Naive thymus-derived CD4-positive, alpha-beta T cell (primary cell): Measurements from ENCODE around the gene KCNK4. TPM values are rescaled to one million over a fixed set of nuclear protein-coding genes. Genes with fewer than 3 reads are reported as not detected.
A peak's percentile ranks its signal among the peaks of the same experiment; 100 is the strongest.

Experiments
- ATAC-seq: fragments of 150-1000 bp; cut with Tn5 transposase; 2 replicates; pipeline ENCODE4 v1.10.0; 2021; ENCODE audit warnings: mild to moderate bottlenecking, moderate library complexity
- CTCF ChIA-PET: fragments of 350-600 bp; sonication (Branson Sonifier 250); formaldehyde crosslinking; loops from one replicate; lab custom pipeline; 2021; ENCODE audit warnings: antibody characterized with exemption; lab: Charles Lee
- POLR2A ChIA-PET: fragments of 350-600 bp; sonication (Branson Sonifier 250); formaldehyde crosslinking; loops from one replicate; lab custom pipeline; 2021; ENCODE audit warnings: antibody characterized with exemption, inconsistent platforms; lab: Charles Lee
- DNase-seq, 9 donors: peaks; one replicate each; pipeline versions ENCODE4 v3.0.0 to v3.0.0-alpha.2; 2020 to 2022; ENCODE audit warnings: mixed read lengths in 1 of 9
- H3K27ac ChIP-seq: one replicate; pipeline ENCODE4 v1.7.0; 2013; ENCODE audit warnings: mild to moderate bottlenecking, low read depth, low read length, moderate library complexity
- H3K27me3 ChIP-seq, 2 donors: one replicate each; pipeline ENCODE4 v1.7.0; 2013; ENCODE audit warnings: low read length in 2 of 2, mild to moderate bottlenecking in 2 of 2, moderate library complexity in 2 of 2; ENCODE audit not compliant: control insufficient read depth in 2 of 2, insufficient read depth in 2 of 2
- H3K36me3 ChIP-seq, 3 experiments: 1 replicate in 2 of 3; 2 replicates in 1 of 3; pipeline ENCODE4 v1.7.0; 2013; ENCODE audit warnings: low read length in 3 of 3, mild to moderate bottlenecking in 3 of 3, moderate library complexity in 1 of 3; ENCODE audit not compliant: insufficient read depth in 3 of 3, control insufficient read depth in 2 of 3
- H3K4me1 ChIP-seq, 2 donors: one replicate each; pipeline ENCODE4 v1.7.0; 2013; ENCODE audit warnings: low read length in 2 of 2, mild to moderate bottlenecking in 2 of 2, moderate library complexity in 1 of 2; ENCODE audit not compliant: control insufficient read depth in 2 of 2, insufficient read depth in 2 of 2
- H3K4me3 ChIP-seq: 2 replicates; pipeline ENCODE4 v1.7.0; 2013; ENCODE audit warnings: mild to moderate bottlenecking, low read length
- H3K9me3 ChIP-seq, 3 experiments: 1 replicate in 2 of 3; 2 replicates in 1 of 3; pipeline ENCODE4 v1.7.0; 2013; ENCODE audit warnings: low read length in 3 of 3; ENCODE audit not compliant: control insufficient read depth in 2 of 3
- H3K27ac Mint-ChIP-seq, 9 donors: one replicate each; pipeline ENCODE4 v1.8.0; 2020 to 2022; ENCODE audit warnings: mixed read lengths in 9 of 9, mild to moderate bottlenecking in 8 of 9, moderate library complexity in 5 of 9, inconsistent platforms in 2 of 9
- H3K27me3 Mint-ChIP-seq, 5 donors: one replicate each; pipeline ENCODE4 v1.8.0; 2021 to 2022; ENCODE audit warnings: mixed read lengths in 5 of 5, mild to moderate bottlenecking in 1 of 5
- H3K36me3 Mint-ChIP-seq, 5 donors: one replicate each; pipeline ENCODE4 v1.8.0; 2020 to 2022; ENCODE audit warnings: mixed read lengths in 5 of 5, mild to moderate bottlenecking in 3 of 5, inconsistent platforms in 1 of 5
- H3K4me1 Mint-ChIP-seq, 7 donors: one replicate each; pipeline ENCODE4 v1.8.0; 2020 to 2022; ENCODE audit warnings: mixed read lengths in 7 of 7, mild to moderate bottlenecking in 3 of 7, inconsistent platforms in 1 of 7
- H3K4me3 Mint-ChIP-seq, 10 donors: one replicate each; pipeline ENCODE4 v1.8.0; 2020 to 2022; ENCODE audit warnings: mild to moderate bottlenecking in 10 of 10, mixed read lengths in 10 of 10, moderate library complexity in 6 of 10, inconsistent platforms in 2 of 10
- H3K9me3 Mint-ChIP-seq, 11 donors: one replicate each; pipeline ENCODE4 v1.8.0; 2020 to 2022; ENCODE audit warnings: mixed read lengths in 11 of 11, mild to moderate bottlenecking in 4 of 11, inconsistent platforms in 1 of 11, moderate library complexity in 1 of 11
- intact Hi-C, 2 donors: fragments of 100-400 bp; cut with micrococcal nuclease; formaldehyde crosslinking; loops; one replicate each; pipeline ENCODE4 v1.15.1; 2023
- microRNA-seq: library from miRNA; unstranded; fragments of <30 nt; microRNA quantifications from one replicate; pipeline ENCODE4 v1.2.0, GENCODE V29; 2022; ENCODE audit warnings: borderline microRNAs expressed
- polyA plus RNA-seq, 2 donors: library from polyadenylated mRNA; unstranded; fragments of 300-500 nt; fragmentation: Illumina TruSeq; gene quantifications; one replicate each; pipeline ENCODE4 v1.2.3, GENCODE V29; 2021
- total RNA-seq, 6 experiments: library from RNA in 5 of 6; stranded (reverse) in 5 of 6; gene quantifications; 1 replicate in 5 of 6; 2 replicates in 1 of 6; pipeline ENCODE4 v1.2.3 and lab custom pipeline; 2021 to 2026

The KCNK4 gene
- total and polyA plus RNA-seq, 7 experiments from 2014 or later, result 0.42 TPM; not detected in 6

GRCh38 chr11:64347193-64347867, 56.2 kb downstream of the KCNK4 start:
- DNase-seq (no peak), ATAC-seq (no peak)
- no peak overlapping the region for H3K27ac ChIP-seq
- H3K9me3 ChIP-seq, result no peaks in the 10 kb centered on the region
- peaks cover 0 to 10% (median 5%) of the 10 kb centered on the region in 5 donors for H3K36me3 Mint-ChIP-seq
- POLR2A ChIA-PET, result interaction anchor here (0.7 kb wide), 1 partner anchor 424 kb away, joined by 4 read pairs; no protein-coding TSS in a partner anchor
- no peak overlapping the region for H3K4me3 Mint-ChIP-seq
- H3K4me3 ChIP-seq, result no peak overlapping the region
- peaks cover 0 to 55% (median 8%) of the 10 kb centered on the region in 3 experiments for H3K36me3 ChIP-seq
- no peaks in the 10 kb centered on the region for H3K9me3 Mint-ChIP-seq
- CTCF ChIA-PET, result no interaction called here
- peaks cover 4 to 12% (median 5%) of the 10 kb centered on the region in 7 donors for H3K4me1 Mint-ChIP-seq
- H3K27ac Mint-ChIP-seq, result peak overlapping the region in 2 of 9 donors; percentile 7 to 59
- H3K27me3 Mint-ChIP-seq, result no peaks in the 10 kb centered on the region
- H3K27me3 ChIP-seq, result no peaks in the 10 kb centered on the region
- peaks cover under 1 to 3% of the 10 kb centered on the region in 2 donors for H3K4me1 ChIP-seq
- intact Hi-C loops, result no loop called here

DNA sequence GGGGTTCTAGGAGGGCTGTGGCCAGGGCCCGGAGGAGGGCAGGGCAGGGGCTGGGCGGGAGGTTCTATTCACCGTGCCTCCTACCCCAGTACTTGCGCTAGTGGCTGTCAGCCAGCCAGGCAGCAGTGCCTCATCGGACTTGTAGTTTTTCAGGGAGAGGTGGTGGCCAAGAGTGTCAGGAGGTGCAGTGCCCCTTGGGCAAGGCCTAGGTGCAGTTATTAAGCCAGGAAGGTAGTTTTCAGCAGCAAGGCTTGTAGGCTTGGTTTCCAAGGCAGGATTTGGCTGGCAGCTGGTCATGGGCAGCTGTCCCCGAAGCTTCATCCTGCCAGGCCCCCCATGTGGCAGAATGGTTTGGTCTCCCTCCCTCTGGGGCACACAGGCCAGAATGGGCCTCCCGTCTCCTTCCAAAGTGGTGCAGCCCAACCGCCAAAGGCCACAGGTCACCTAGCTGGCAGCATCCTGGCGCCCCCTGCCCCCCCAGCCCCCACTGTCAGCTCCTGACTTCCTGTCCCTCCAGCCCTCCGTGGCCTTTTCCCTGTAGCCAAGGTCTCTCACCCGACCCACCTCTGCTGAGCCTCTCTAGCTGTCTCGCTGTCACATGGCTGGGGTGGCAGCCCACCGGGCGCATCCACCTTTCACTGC, 57.4 kb downstream of the KCNK4 start:
- ChIA-PET CTCF (no interaction called here), POLR2A (interaction anchor here (1.2 kb wide), 1 partner anchor 9 kb away, joined by 3 read pairs; no protein-coding TSS in a partner anchor)
- DNase-seq (no peak), ATAC-seq (no peak)
- H3K27me3 Mint-ChIP-seq, result no peaks in the 10 kb centered on the region
- Histone ChIP-seq H3K36me3 (peaks cover 0 to 59% (median 10%) of the 10 kb centered on the region in 3 experiments), H3K9me3 (no peaks in the 10 kb centered on the region), H3K27ac (no peak overlapping the region), H3K27me3 (no peaks in the 10 kb centered on the region), H3K4me3 (no peak overlapping the region), H3K4me1 (no peaks in the 10 kb centered on the region)
- H3K36me3 Mint-ChIP-seq, result peaks cover 0 to 8% (median 5%) of the 10 kb centered on the region in 5 donors
- intact Hi-C loops, result no loop called here
- H3K4me1 Mint-ChIP-seq, result peaks cover 4 to 12% (median 5%) of the 10 kb centered on the region in 7 donors
- H3K27ac Mint-ChIP-seq, result no peak overlapping the region
- H3K9me3 Mint-ChIP-seq, result no peaks in the 10 kb centered on the region
- no peak overlapping the region for H3K4me3 Mint-ChIP-seq

GRCh38 chr11:64349025-64349387, 57.9 kb downstream of the KCNK4 start:
- Mint-ChIP-seq H3K27ac (no peak overlapping the region), H3K4me1 (peaks cover 4 to 12% (median 5%) of the 10 kb centered on the region in 7 donors), H3K27me3 (no peaks in the 10 kb centered on the region), H3K4me3 (no peak overlapping the region), H3K36me3 (peaks cover 0 to 8% (median 5%) of the 10 kb centered on the region in 5 donors), H3K9me3 (no peaks in the 10 kb centered on the region)
- DNase-seq (no peak), ATAC-seq (no peak)
- no peaks in the 10 kb centered on the region for H3K4me1 ChIP-seq
- ChIA-PET POLR2A (interaction anchor here (1.2 kb wide), 1 partner anchor 10 kb away, joined by 3 read pairs; no protein-coding TSS in a partner anchor), CTCF (no interaction called here)
- no peaks in the 10 kb centered on the region for H3K27me3 ChIP-seq
- no peaks in the 10 kb centered on the region for H3K9me3 ChIP-seq
- H3K36me3 ChIP-seq, result peaks cover 0 to 59% (median 9%) of the 10 kb centered on the region in 3 experiments
- no peak overlapping the region for H3K4me3 ChIP-seq
- no peak overlapping the region for H3K27ac ChIP-seq
- intact Hi-C loops, result no loop called here

DNA sequence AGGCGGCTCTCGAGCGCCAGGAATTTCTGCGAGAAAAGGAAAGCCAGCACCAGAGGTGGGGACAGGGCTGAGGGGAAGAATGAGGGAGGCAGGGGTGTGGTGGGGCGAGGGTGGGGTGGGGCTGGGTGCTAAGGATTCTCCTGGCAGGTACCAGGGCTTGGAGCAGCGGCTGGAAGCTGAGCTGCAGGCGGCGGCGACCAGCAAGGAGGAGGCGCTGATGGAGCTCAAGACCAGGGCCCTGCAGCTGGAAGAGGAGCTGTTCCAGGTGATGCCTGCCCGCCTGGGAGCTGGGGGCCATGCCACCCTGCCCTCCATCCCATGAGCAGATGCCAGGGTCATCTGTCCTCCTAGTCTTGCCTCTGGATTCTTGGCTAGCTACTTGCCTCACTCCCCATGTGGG, 58.3 kb downstream of the KCNK4 start:
- Mint-ChIP-seq H3K4me3 (no peak overlapping the region), H3K4me1 (peaks cover 4 to 12% (median 5%) of the 10 kb centered on the region in 7 donors), H3K9me3 (no peaks in the 10 kb centered on the region), H3K27me3 (no peaks in the 10 kb centered on the region), H3K36me3 (peaks cover 0 to 8% (median 5%) of the 10 kb centered on the region in 5 donors), H3K27ac (no peak overlapping the region)
- intact Hi-C loops, result no loop called here
- Histone ChIP-seq H3K27ac (no peak overlapping the region), H3K4me3 (no peak overlapping the region), H3K4me1 (no peaks in the 10 kb centered on the region), H3K36me3 (peaks cover 0 to 55% (median 5%) of the 10 kb centered on the region in 3 experiments), H3K9me3 (no peaks in the 10 kb centered on the region), H3K27me3 (no peaks in the 10 kb centered on the region)
- POLR2A ChIA-PET, result interaction anchor here (1.2 kb wide), 1 partner anchor 10 kb away, joined by 3 read pairs; no protein-coding TSS in a partner anchor
- CTCF ChIA-PET, result no interaction called here
- ATAC-seq, result no peak
- DNase-seq, result no peak

Small RNA genes lying within 50 kb of the gene (microRNA-seq; reads per million reads assigned to microRNA genes)
- gene MIR7155, result 2.1 reads per million

Other genes with a start within 250 kb of the KCNK4 start
- gene MACROD1, start 125.2 kb upstream of the KCNK4 start, total RNA-seq, result 10 to 100 TPM in 2 of 5 experiments, 1 to 10 TPM in 3; 5.4 to 12.4 (median 8.7) TPM
- gene MACROD1, start 125.2 kb upstream of the KCNK4 start, polyA plus RNA-seq, result 10 to 100 TPM in 1 of 2 donors, 1 to 10 TPM in 1; 9.7 to 16.2 TPM
- gene STIP1, start 105.1 kb upstream of the KCNK4 start, total RNA-seq, result 100 to 1,000 TPM in 1 of 5 experiments, 10 to 100 TPM in 4; 45.1 to 243 (median 88.8) TPM
- 100 to 1,000 TPM in 1 of 2 donors, 10 to 100 TPM in 1; 56.6 to 123 TPM for gene STIP1, start 105.1 kb upstream of the KCNK4 start, polyA plus RNA-seq
- gene FERMT3, start 84.6 kb upstream of the KCNK4 start, total RNA-seq, result 100 to 1,000 TPM in 4 of 5 experiments, 10 to 100 TPM in 1; 77.1 to 209 (median 120) TPM
- gene FERMT3, start 84.6 kb upstream of the KCNK4 start, polyA plus RNA-seq, result 100 to 1,000 TPM; 119 to 186 TPM
- 10 to 100 TPM; 24.0 to 53.0 (median 27.2) TPM for gene TRPT1, start 65.1 kb upstream of the KCNK4 start, total RNA-seq
- 10 to 100 TPM; 50.0 to 53.7 TPM for gene TRPT1, start 65.1 kb upstream of the KCNK4 start, polyA plus RNA-seq
- 10 to 100 TPM; 47.8 to 94.0 (median 78.3) TPM for gene NUDT22, start 65.0 kb upstream of the KCNK4 start, total RNA-seq
- 10 to 100 TPM; 40.7 to 51.2 TPM for gene NUDT22, start 65.0 kb upstream of the KCNK4 start, polyA plus RNA-seq
- gene DNAJC4, start 60.8 kb upstream of the KCNK4 start, total RNA-seq, result 10 to 100 TPM; 39.3 to 61.7 (median 47.4) TPM
- 10 to 100 TPM; 24.3 to 26.7 TPM for gene DNAJC4, start 60.8 kb upstream of the KCNK4 start, polyA plus RNA-seq
- 10 to 100 TPM; 30.6 to 99.5 (median 88.0) TPM for gene VEGFB, start 56.7 kb upstream of the KCNK4 start, total RNA-seq
- 10 to 100 TPM; 12.9 to 15.3 TPM for gene VEGFB, start 56.7 kb upstream of the KCNK4 start, polyA plus RNA-seq
- gene FKBP2, start 50.2 kb upstream of the KCNK4 start, total RNA-seq, result 10 to 100 TPM; 20.3 to 46.6 (median 33.5) TPM
- 10 to 100 TPM; 61.8 to 81.4 TPM for gene FKBP2, start 50.2 kb upstream of the KCNK4 start, polyA plus RNA-seq
- 100 to 1,000 TPM in 1 of 5 experiments, 10 to 100 TPM in 4; 20.1 to 116 (median 26.0) TPM for gene PPP1R14B, start 44.4 kb upstream of the KCNK4 start, total RNA-seq
- gene PPP1R14B, start 44.4 kb upstream of the KCNK4 start, polyA plus RNA-seq, result 10 to 100 TPM; 23.9 to 29.5 TPM
- gene PLCB3, start 39.8 kb upstream of the KCNK4 start, total RNA-seq, result 10 to 100 TPM in 2 of 5 experiments, 1 to 10 TPM in 3; 3.3 to 12.1 (median 8.1) TPM
- under 1 TPM; 0.19 to 0.81 TPM for gene PLCB3, start 39.8 kb upstream of the KCNK4 start, polyA plus RNA-seq
- gene BAD, start 6.6 kb upstream of the KCNK4 start, total RNA-seq, result 10 to 100 TPM; 17.5 to 41.1 (median 22.7) TPM
- 10 to 100 TPM; 40.3 TPM for gene BAD, start 6.6 kb upstream of the KCNK4 start, polyA plus RNA-seq
- 10 to 100 TPM; 25.2 to 45.9 (median 34.3) TPM for gene GPR137, start 5.5 kb upstream of the KCNK4 start, total RNA-seq
- 1 to 10 TPM; 4.9 to 5.4 TPM for gene GPR137, start 5.5 kb upstream of the KCNK4 start, polyA plus RNA-seq
- gene CATSPERZ, start 9.1 kb downstream of the KCNK4 start, total RNA-seq, result under 1 TPM in 1 of 5 experiments, not detected in 4; 0.60 TPM
- gene CATSPERZ, start 9.1 kb downstream of the KCNK4 start, polyA plus RNA-seq, result not detected
- gene ESRRA, start 14.2 kb downstream of the KCNK4 start, total RNA-seq, result 10 to 100 TPM; 23.7 to 42.0 (median 27.9) TPM
- gene ESRRA, start 14.2 kb downstream of the KCNK4 start, polyA plus RNA-seq, result 10 to 100 TPM in 1 of 2 donors, 1 to 10 TPM in 1; 5.3 to 12.9 TPM
- 100 to 1,000 TPM in 4 of 5 experiments, 10 to 100 TPM in 1; 90.9 to 208 (median 152) TPM for gene TRMT112, start 26.3 kb downstream of the KCNK4 start, total RNA-seq
- 100 to 1,000 TPM; 527 to 613 TPM for gene TRMT112, start 26.3 kb downstream of the KCNK4 start, polyA plus RNA-seq
- gene PRDX5, start 26.8 kb downstream of the KCNK4 start, total RNA-seq, result 10 to 100 TPM; 41.4 to 99.2 (median 55.2) TPM
- 100 to 1,000 TPM; 184 to 195 TPM for gene PRDX5, start 26.8 kb downstream of the KCNK4 start, polyA plus RNA-seq
- 100 to 1,000 TPM in 3 of 5 experiments, 10 to 100 TPM in 2; 73.4 to 182 (median 116) TPM for gene CCDC88B, start 48.9 kb downstream of the KCNK4 start, total RNA-seq
- gene CCDC88B, start 48.9 kb downstream of the KCNK4 start, polyA plus RNA-seq, result 10 to 100 TPM; 12.8 to 35.1 TPM
- 10 to 100 TPM; 14.2 to 35.7 (median 27.9) TPM for gene RPS6KA4, start 67.9 kb downstream of the KCNK4 start, total RNA-seq
- gene RPS6KA4, start 67.9 kb downstream of the KCNK4 start, polyA plus RNA-seq, result 1 to 10 TPM; 4.6 to 7.7 TPM